PC-9 (cell line): ENCODE measurements around the gene RBM39.

Source experiments
- CTCF ChIP-seq: fragments of 200-600 bp; sonication (generic); conservative IDR thresholded peaks from 2 replicates; pipeline ENCODE4 v1.6.1; 2017; ENCODE audit warnings: mixed run types, antibody characterized with exemption, mild to moderate bottlenecking, moderate library complexity
- EZH2 ChIP-seq: fragments of 200-600 bp; sonication (generic); IDR thresholded peaks from 2 replicates; pipeline ENCODE4 v1.8.0; 2017; ENCODE audit warnings: antibody characterized with exemption, low read depth

GRCh38 chr20:35739294-35740163, 2.5 kb downstream of the RBM39 start:
- TF ChIP-seq EZH2 = no peak
- TF ChIP-seq CTCF = peak; percentile 45; the same call in 1 of the 2 replicates
